GM12891 (cell line): ENCODE data around the gene IFIT1.

Experiments
- POLR2A ChIP-seq: IDR thresholded peaks from 2 replicates; pipeline ENCODE4 v1.6.1; 2011; ENCODE audit warnings: low read depth, low read length, control low read depth
- POLR2AphosphoS5 ChIP-seq: IDR thresholded peaks from 2 replicates; pipeline ENCODE4 v1.6.1; 2011; ENCODE audit warnings: low read depth, low read length, control low read depth

DNA sequence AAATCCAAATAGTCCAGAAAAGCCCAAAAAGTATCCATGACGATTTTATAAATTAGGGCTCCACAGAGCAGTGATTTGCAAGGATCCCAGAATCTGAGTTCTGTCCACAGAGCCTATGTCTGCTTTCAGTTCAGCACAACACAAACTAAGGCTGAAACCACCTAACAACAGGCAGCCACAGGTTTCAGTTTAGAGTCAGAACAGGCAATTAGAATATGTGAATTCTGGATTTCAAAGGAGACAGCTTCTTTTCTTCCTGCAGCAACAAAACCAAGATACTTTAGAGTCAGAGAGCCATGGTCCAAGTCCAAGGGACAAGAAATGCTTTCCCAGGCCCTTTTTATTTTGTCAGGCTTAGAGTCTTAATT is 41.0 kb upstream of the IFIT1 start:
- TF ChIP-seq POLR2AphosphoS5: no peak
- no peak for TF ChIP-seq POLR2A
